Chondrocyte (in vitro differentiated cells): ENCODE data around the gene CCL18. TPM values are rescaled to one million over a fixed set of nuclear protein-coding genes. Genes with fewer than 3 reads are reported as not detected.

Source experiments
- DNase-seq: peaks from one replicate; pipeline ENCODE4 v3.0.0; 2021; ENCODE audit warnings: mixed read lengths, low spot score
- H3K27ac Mint-ChIP-seq: one replicate; pipeline ENCODE4 v1.8.0; 2021; ENCODE audit warnings: mild to moderate bottlenecking, moderate library complexity, mixed read lengths; ENCODE audit not compliant: unreplicated experiment
- H3K27me3 Mint-ChIP-seq: 2 replicates; pipeline ENCODE4 v1.8.0; 2021; ENCODE audit warnings: low read depth, mixed read lengths
- H3K36me3 Mint-ChIP-seq: 2 replicates; pipeline ENCODE4 v1.8.0; 2021; ENCODE audit warnings: low read depth, mixed read lengths
- H3K4me1 Mint-ChIP-seq: 2 replicates; pipeline ENCODE4 v1.8.0; 2021; ENCODE audit warnings: low read depth, mild to moderate bottlenecking, mixed read lengths
- H3K4me3 Mint-ChIP-seq: one replicate; pipeline ENCODE4 v1.8.0; 2021; ENCODE audit warnings: mild to moderate bottlenecking, moderate library complexity, mixed read lengths; ENCODE audit not compliant: unreplicated experiment
- H3K9me3 Mint-ChIP-seq: 2 replicates; pipeline ENCODE4 v1.8.0; 2021; ENCODE audit warnings: low read depth, mixed read lengths
- CTCF ChIP-seq: fragments of 200-600 bp; sonication (generic); IDR thresholded peaks from 2 replicates; pipeline ENCODE4 v1.5.0; 2021; ENCODE audit warnings: antibody characterized with exemption, mild to moderate bottlenecking, moderate library complexity
- total RNA-seq: library from RNA; stranded (reverse); gene quantifications from 3 replicates; pipeline ENCODE4 v1.2.1, GENCODE V29; 2021

Gene CCL18
- total RNA-seq, 1 donor from 2014 or later, result not detected

- Mint-ChIP-seq H3K27me3 (peaks cover 44% of the 10 kb centered on the region), H3K36me3 (no peaks in the 10 kb centered on the region), H3K27ac (no peak overlapping the region), H3K9me3 (peaks cover 2% of the 10 kb centered on the region), H3K4me1 (no peaks in the 10 kb centered on the region), H3K4me3 (no peak overlapping the region)
- no peak for DNase-seq
- no peak for TF ChIP-seq CTCF
Observed at GRCh38 chr17:36019423-36019822, 44.6 kb upstream of the CCL18 start.

- no peaks in the 10 kb centered on the region for H3K4me1 Mint-ChIP-seq
- no peak overlapping the region for H3K4me3 Mint-ChIP-seq
- H3K36me3 Mint-ChIP-seq, result no peaks in the 10 kb centered on the region
- no peak for TF ChIP-seq CTCF
- no peak for DNase-seq
- H3K9me3 Mint-ChIP-seq, result peaks cover 2% of the 10 kb centered on the region
- no peak overlapping the region for H3K27ac Mint-ChIP-seq
- peaks cover 39% of the 10 kb centered on the region for H3K27me3 Mint-ChIP-seq
Observed at GRCh38 chr17:36024106-36024869, 39.8 kb upstream of the CCL18 start.

- no peak for TF ChIP-seq CTCF
- DNase-seq, result no peak
- Mint-ChIP-seq H3K4me1 (no peaks in the 10 kb centered on the region), H3K9me3 (no peaks in the 10 kb centered on the region), H3K4me3 (no peak overlapping the region), H3K36me3 (no peaks in the 10 kb centered on the region), H3K27me3 (peaks cover 36% of the 10 kb centered on the region), H3K27ac (no peak overlapping the region)
Observed at GRCh38 chr17:36027761-36028160, 36.3 kb upstream of the CCL18 start.

GRCh38 chr17:36030956-36031355 lies 33.1 kb upstream of the CCL18 start:
- Mint-ChIP-seq H3K4me1 (no peaks in the 10 kb centered on the region), H3K27me3 (peaks cover 48% of the 10 kb centered on the region), H3K9me3 (no peaks in the 10 kb centered on the region), H3K4me3 (no peak overlapping the region), H3K36me3 (no peaks in the 10 kb centered on the region), H3K27ac (no peak overlapping the region)
- no peak for TF ChIP-seq CTCF
- no peak for DNase-seq

DNA sequence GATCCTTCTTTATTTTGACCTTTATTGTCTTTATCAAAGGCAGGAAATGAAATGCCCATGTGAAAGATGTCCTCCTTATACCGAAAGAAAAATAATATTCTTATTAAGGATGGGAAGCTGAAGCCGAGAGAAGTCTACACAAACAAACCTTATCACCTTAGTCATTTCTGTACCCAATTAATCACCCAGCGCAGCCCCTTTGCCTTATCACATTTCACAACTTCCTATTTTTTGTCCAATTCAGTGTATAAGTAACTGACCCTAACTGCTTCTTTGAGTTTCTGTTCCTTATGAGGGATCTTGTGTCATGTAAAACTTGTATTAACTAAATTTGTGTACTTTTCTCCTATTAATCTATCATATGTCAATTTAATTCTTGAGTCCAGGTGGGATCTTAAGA lies 29.9 kb upstream of the CCL18 start:
- H3K27me3 Mint-ChIP-seq, result peaks cover 43% of the 10 kb centered on the region
- H3K4me1 Mint-ChIP-seq, result no peaks in the 10 kb centered on the region
- no peak overlapping the region for H3K4me3 Mint-ChIP-seq
- H3K9me3 Mint-ChIP-seq, result no peaks in the 10 kb centered on the region
- no peak overlapping the region for H3K27ac Mint-ChIP-seq
- no peak for DNase-seq
- no peaks in the 10 kb centered on the region for H3K36me3 Mint-ChIP-seq
- no peak for TF ChIP-seq CTCF
